HEK293 (cell line): Measurements from ENCODE around the gene PTGER3.
A peak's percentile ranks its signal among the peaks of the same experiment; 100 is the strongest.

ENCODE experiments used
- BCL11B ChIP-seq: fragments of 450-650 bp; formaldehyde crosslinking; IDR thresholded peaks from 2 replicates; pipeline ENCODE4 v1.5.1; 2016; ENCODE audit warnings: low read depth, missing biosample characterization, missing genetic modification characterization
- EGR2 ChIP-seq: fragments of 450-650 bp; formaldehyde crosslinking; IDR thresholded peaks from 2 replicates; pipeline ENCODE4 v1.5.1; 2016; ENCODE audit warnings: low read depth, missing biosample characterization, missing genetic modification characterization
- GLIS1 ChIP-seq: fragments of 450-650 bp; formaldehyde crosslinking; IDR thresholded peaks from 2 replicates; pipeline ENCODE4 v1.5.1; 2016; ENCODE audit warnings: missing biosample characterization, missing genetic modification characterization
- KLF10 ChIP-seq: fragments of 450-650 bp; IDR thresholded peaks from 2 replicates; pipeline ENCODE4 v1.5.1; 2018; ENCODE audit warnings: missing biosample characterization, mild to moderate bottlenecking, missing genetic modification characterization
- KLF7 ChIP-seq: fragments of 450-650 bp; formaldehyde crosslinking; IDR thresholded peaks from 2 replicates; pipeline ENCODE4 v1.5.1; 2016; ENCODE audit warnings: missing biosample characterization, missing genetic modification characterization, borderline replicate concordance
- SETDB1 ChIP-seq: IDR thresholded peaks from one replicate; pipeline ENCODE4 v1.6.1; 2017; ENCODE audit warnings: mild to moderate bottlenecking, low read length, moderate library complexity, mixed read lengths; ENCODE audit not compliant: insufficient read length
- SP7 ChIP-seq: fragments of 450-650 bp; formaldehyde crosslinking; IDR thresholded peaks from 2 replicates; pipeline ENCODE4 v1.5.1; 2016; ENCODE audit warnings: missing biosample characterization, missing genetic modification characterization
- WT1 ChIP-seq: fragments of 450-650 bp; formaldehyde crosslinking; IDR thresholded peaks from 2 replicates; pipeline ENCODE4 v1.5.1; 2016; ENCODE audit warnings: missing biosample characterization, missing genetic modification characterization
- YY1 ChIP-seq: fragments of 450-650 bp; formaldehyde crosslinking; IDR thresholded peaks from 2 replicates; pipeline ENCODE4 v1.5.1; 2018; ENCODE audit warnings: missing biosample characterization, missing genetic modification characterization
- YY2 ChIP-seq: fragments of 450-650 bp; formaldehyde crosslinking; IDR thresholded peaks from 2 replicates; pipeline ENCODE4 v1.5.1; 2016; ENCODE audit warnings: missing biosample characterization, missing genetic modification characterization
- ZBTB17 ChIP-seq: fragments of 450-650 bp; formaldehyde crosslinking; IDR thresholded peaks from 2 replicates; pipeline ENCODE4 v1.5.1; 2016; ENCODE audit warnings: missing biosample characterization, missing genetic modification characterization
- ZBTB21 ChIP-seq: fragments of 450-650 bp; formaldehyde crosslinking; IDR thresholded peaks from 2 replicates; pipeline ENCODE4 v1.5.1; 2017; ENCODE audit warnings: missing biosample characterization, missing genetic modification characterization
- ZFHX2 ChIP-seq: fragments of 450-650 bp; formaldehyde crosslinking; conservative IDR thresholded peaks from 2 replicates; pipeline ENCODE4 v1.5.1; 2016; ENCODE audit warnings: missing biosample characterization, missing genetic modification characterization
- ZFP37 ChIP-seq: fragments of 450-650 bp; formaldehyde crosslinking; IDR thresholded peaks from 2 replicates; pipeline ENCODE4 v1.5.1; 2016; ENCODE audit warnings: missing biosample characterization, missing genetic modification characterization
- ZNF175 ChIP-seq: fragments of 450-650 bp; formaldehyde crosslinking; IDR thresholded peaks from 2 replicates; pipeline ENCODE4 v1.5.1; 2016; ENCODE audit warnings: missing biosample characterization, missing genetic modification characterization
- ZNF24 ChIP-seq: fragments of 450-650 bp; formaldehyde crosslinking; IDR thresholded peaks from 2 replicates; pipeline ENCODE4 v1.5.1; 2016; ENCODE audit warnings: missing biosample characterization, missing genetic modification characterization
- ZNF324 ChIP-seq: fragments of 450-650 bp; formaldehyde crosslinking; IDR thresholded peaks from 2 replicates; pipeline ENCODE4 v1.5.1; 2016; ENCODE audit warnings: missing biosample characterization, missing genetic modification characterization
- ZNF350 ChIP-seq: fragments of 450-650 bp; formaldehyde crosslinking; IDR thresholded peaks from 2 replicates; pipeline ENCODE4 v1.5.0; 2017; ENCODE audit warnings: missing biosample characterization, mild to moderate bottlenecking, missing genetic modification characterization
- ZNF354C ChIP-seq: fragments of 450-650 bp; formaldehyde crosslinking; IDR thresholded peaks from 2 replicates; pipeline ENCODE4 v1.5.1; 2016; ENCODE audit warnings: missing biosample characterization, missing genetic modification characterization, low read depth, borderline replicate concordance
- ZNF501 ChIP-seq: fragments of 450-650 bp; formaldehyde crosslinking; IDR thresholded peaks from 2 replicates; pipeline ENCODE4 v1.5.1; 2016; ENCODE audit warnings: missing biosample characterization, missing genetic modification characterization
- ZNF518A ChIP-seq: fragments of 450-650 bp; formaldehyde crosslinking; conservative IDR thresholded peaks from 2 replicates; pipeline ENCODE4 v1.5.1; 2016; ENCODE audit warnings: low read depth, missing biosample characterization, missing genetic modification characterization
- ZNF529 ChIP-seq: fragments of 450-650 bp; formaldehyde crosslinking; IDR thresholded peaks from 2 replicates; pipeline ENCODE4 v1.5.1; 2017; ENCODE audit warnings: missing genetic modification characterization, missing biosample characterization; ENCODE audit not compliant: insufficient replicate concordance
- ZNF530 ChIP-seq: fragments of 450-650 bp; formaldehyde crosslinking; IDR thresholded peaks from 2 replicates; pipeline ENCODE4 v1.5.1; 2016; ENCODE audit warnings: low read depth, missing biosample characterization, missing genetic modification characterization
- ZNF580 ChIP-seq: fragments of 450-650 bp; formaldehyde crosslinking; IDR thresholded peaks from 2 replicates; pipeline ENCODE4 v1.5.1; 2016; ENCODE audit warnings: missing biosample characterization, missing genetic modification characterization
- ZNF654 ChIP-seq: fragments of 450-650 bp; formaldehyde crosslinking; IDR thresholded peaks from 2 replicates; pipeline ENCODE4 v1.5.1; 2016; ENCODE audit warnings: low read depth, missing biosample characterization, missing genetic modification characterization
- ZNF660 ChIP-seq: fragments of 450-650 bp; IDR thresholded peaks from 2 replicates; pipeline ENCODE4 v1.5.1; 2018; ENCODE audit warnings: missing biosample characterization, mild to moderate bottlenecking, missing genetic modification characterization
- ZNF692 ChIP-seq: fragments of 450-650 bp; formaldehyde crosslinking; IDR thresholded peaks from 2 replicates; pipeline ENCODE4 v1.5.1; 2016; ENCODE audit warnings: missing biosample characterization, missing genetic modification characterization
- ZXDB ChIP-seq: fragments of 450-650 bp; formaldehyde crosslinking; IDR thresholded peaks from 2 replicates; pipeline ENCODE4 v1.5.1; 2016; ENCODE audit warnings: missing biosample characterization, missing genetic modification characterization
- TF ChIP-seq, protein P1 (sequence below): fragments of 450-650 bp; IDR thresholded peaks from 2 replicates; pipeline ENCODE4 v1.5.1; 2018; ENCODE audit warnings: missing biosample characterization, mild to moderate bottlenecking, missing genetic modification characterization
- TF ChIP-seq, protein P2 (sequence below): IDR thresholded peaks from 2 replicates; pipeline ENCODE4 v1.6.1; 2011; ENCODE audit warnings: mild to moderate bottlenecking, low read depth, low read length, borderline replicate concordance

The PTGER3 gene

DNA sequence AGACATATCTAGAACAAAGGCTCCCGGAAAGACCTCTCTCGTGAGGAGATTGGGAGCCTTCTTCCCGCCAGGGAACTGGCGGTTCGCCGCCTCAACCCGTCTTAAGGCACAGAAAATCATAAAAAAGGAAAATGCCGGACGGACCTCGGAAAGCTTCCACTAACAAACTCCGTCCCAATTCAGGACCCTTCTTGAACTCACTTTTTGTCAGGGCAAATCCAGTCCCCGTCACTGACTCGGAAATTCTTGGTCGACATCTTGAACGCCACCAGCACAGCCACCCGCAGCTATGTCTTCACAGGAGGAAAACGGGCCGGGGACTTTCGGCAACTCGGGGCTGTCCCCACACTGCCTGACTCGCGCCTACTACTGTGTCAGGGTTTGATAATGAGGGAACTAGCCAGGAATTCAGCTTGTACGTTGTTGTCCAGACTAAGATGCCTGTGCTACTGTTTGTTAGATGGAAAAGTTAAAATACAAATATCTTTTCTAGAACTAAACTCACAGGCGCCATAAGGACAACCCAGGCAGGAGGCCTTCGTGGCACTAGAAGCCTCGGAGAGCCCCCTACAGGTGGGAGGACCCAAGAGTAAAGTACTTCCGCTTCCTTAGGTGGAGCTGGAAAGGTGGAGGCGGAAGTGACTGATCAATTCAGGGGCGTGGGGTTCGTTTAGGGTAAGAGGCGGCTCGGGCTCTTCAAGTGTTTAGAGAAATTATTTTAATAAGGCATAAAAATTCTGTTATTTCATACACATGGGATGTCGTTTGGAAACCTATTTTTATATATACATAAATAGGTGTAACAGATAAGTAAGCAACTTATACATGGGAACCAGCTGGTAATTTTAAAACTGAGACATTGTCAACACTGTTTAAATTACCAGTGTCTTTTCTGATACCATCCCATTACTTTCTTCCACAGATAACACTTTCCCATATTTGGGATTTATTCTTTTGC lies 33.4 kb upstream of the PTGER3 start, which contains the start of gene ZRANB2 (continued):
- TF ChIP-seq ZNF580 (tag by site-specific recombination) (peak; percentile 18; the same call in 1 of the 2 replicates), GLIS1 (tag by site-specific recombination) (peak; percentile 46; the same call in 1 of the 2 replicates), ZNF501 (tag by site-specific recombination) (peak; percentile 87), EGR2 (tag by site-specific recombination) (0 out of 2 replicates have a peak, but pooled peaks have one; percentile 25), ZFP37 (tag by site-specific recombination) (peak; percentile 17; the same call in 1 of the 2 replicates), ZNF518A (tag by site-specific recombination) (peak; percentile 99), ZFHX2 (tag by site-specific recombination) (peak; percentile 32; the same call in 1 of the 2 replicates), ZNF529 (tag by site-specific recombination) (no peak), WT1 (no peak), ZNF350 (no peak), ZNF692 (peak; percentile 50; the same call in 1 of the 2 replicates), KLF10 (tag by site-specific recombination) (peak; percentile 36; the same call in 1 of the 2 replicates), BCL11B (no peak), YY2 (tag by site-specific recombination) (peak; percentile 64; the same call in 1 of the 2 replicates), SP7 (peak; percentile 76; the same call in 1 of the 2 replicates), ZNF354C (tag by site-specific recombination) (no peak), ZNF660 (peak; percentile 57; the same call in 1 of the 2 replicates), ZXDB (peak; percentile 84), ZNF530 (tag by site-specific recombination) (no peak), SETDB1 (peak; percentile 93), KLF7 (tag by site-specific recombination) (no peak), ZNF654 (tag by site-specific recombination) (peak; percentile 5; the same call in 1 of the 2 replicates), YY1 (tag by site-specific recombination) (peak; percentile 74), ZBTB21 (0 out of 2 replicates have a peak, but pooled peaks have one; percentile 33), ZNF175 (tag by site-specific recombination) (no peak), ZBTB17 (peak; percentile 48), ZNF324 (tag by site-specific recombination) (peak; percentile 92), ZNF24 (tag by site-specific recombination) (0 out of 2 replicates have a peak, but pooled peaks have one; percentile 62)
- TF ChIP-seq, protein P1, sequence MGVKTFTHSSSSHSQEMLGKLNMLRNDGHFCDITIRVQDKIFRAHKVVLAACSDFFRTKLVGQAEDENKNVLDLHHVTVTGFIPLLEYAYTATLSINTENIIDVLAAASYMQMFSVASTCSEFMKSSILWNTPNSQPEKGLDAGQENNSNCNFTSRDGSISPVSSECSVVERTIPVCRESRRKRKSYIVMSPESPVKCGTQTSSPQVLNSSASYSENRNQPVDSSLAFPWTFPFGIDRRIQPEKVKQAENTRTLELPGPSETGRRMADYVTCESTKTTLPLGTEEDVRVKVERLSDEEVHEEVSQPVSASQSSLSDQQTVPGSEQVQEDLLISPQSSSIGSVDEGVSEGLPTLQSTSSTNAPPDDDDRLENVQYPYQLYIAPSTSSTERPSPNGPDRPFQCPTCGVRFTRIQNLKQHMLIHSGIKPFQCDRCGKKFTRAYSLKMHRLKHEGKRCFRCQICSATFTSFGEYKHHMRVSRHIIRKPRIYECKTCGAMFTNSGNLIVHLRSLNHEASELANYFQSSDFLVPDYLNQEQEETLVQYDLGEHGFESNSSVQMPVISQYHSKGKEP (tag by site-specific recombination): 0 out of 2 replicates have a peak, but pooled peaks have one; percentile 37
- TF ChIP-seq, protein P2, sequence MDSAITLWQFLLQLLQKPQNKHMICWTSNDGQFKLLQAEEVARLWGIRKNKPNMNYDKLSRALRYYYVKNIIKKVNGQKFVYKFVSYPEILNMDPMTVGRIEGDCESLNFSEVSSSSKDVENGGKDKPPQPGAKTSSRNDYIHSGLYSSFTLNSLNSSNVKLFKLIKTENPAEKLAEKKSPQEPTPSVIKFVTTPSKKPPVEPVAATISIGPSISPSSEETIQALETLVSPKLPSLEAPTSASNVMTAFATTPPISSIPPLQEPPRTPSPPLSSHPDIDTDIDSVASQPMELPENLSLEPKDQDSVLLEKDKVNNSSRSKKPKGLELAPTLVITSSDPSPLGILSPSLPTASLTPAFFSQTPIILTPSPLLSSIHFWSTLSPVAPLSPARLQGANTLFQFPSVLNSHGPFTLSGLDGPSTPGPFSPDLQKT: no peak
